ENCODE data around the gene SLC38A8. TPM values are rescaled to one million over a fixed set of nuclear protein-coding genes. Genes with fewer than 3 reads are reported as not detected.

Gene SLC38A8
- total RNA-seq, 1 donor from 2014 or later = 0.78 TPM

DNA sequence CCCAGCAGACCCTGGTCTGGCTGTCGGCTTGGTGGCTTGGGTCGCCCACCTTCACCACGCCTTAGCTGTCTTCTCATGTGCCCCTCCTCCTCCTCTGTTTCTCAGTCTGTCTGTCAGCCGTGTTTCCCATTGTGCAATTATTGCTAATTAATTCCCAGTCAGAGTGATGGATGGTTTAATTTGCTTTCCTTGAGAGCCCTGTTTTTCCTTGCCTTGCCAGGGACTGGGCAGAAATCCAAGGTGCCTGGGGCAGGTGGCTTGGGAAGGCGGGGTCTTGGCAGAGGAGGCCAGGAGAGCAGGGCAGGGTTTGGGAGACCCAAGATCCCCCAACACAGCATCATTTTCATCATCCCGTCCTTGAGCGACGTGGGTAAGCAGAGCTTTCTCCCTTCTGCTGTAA, 53.3 kb downstream of the SLC38A8 start:
- ATAC-seq (ENCODE audit: poor library complexity) (no peak), DNase-seq (peak; percentile 10)
- intact Hi-C loops (cut with DNase I) = no loop called here

DNA sequence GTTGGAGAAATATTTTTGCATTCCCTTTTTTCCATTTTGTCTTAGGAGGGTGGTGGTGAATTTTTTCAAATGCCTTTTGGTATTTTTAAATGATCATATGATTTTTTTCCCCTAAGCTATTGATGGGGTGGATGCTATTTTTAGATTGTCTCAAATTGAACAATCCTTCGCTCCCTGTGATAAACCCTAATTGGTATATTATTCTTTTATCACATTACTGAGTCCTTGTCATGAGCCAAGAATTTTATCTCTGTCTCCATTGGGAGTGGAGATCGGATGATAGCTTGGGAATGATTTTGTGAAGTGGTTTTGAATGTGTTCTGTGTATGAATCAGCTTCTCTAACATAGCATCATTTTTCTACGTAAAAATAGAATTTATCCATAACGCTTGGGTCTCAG, 59.1 kb downstream of the SLC38A8 start:
- intact Hi-C loops (cut with DNase I) = no loop called here
- DNase-seq (no peak), ATAC-seq (ENCODE audit: poor library complexity) (no peak)

DNA sequence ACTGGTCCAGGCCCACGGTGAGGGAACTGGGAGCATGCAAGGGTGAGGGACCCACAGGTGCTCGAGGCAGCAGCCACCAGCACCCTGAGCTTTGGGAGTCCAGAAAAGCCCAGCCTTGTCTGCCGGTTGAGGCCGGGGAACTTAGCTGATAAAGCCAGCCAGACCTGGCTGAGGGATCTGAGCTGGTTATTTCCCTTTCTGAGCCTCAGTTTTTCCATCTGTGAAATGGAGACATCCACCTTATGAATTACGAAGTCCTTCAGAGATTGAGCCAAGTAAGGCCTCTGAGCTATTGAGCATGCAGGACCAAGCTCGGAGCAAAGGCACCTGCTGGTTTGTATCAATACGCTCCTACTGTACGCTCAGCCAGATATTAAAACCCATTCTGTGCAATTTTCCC, 60.8 kb downstream of the SLC38A8 start:
- intact Hi-C loops (cut with DNase I) = no loop called here
- DNase-seq (peak; percentile 13), ATAC-seq (ENCODE audit: poor library complexity) (no peak)

DNA sequence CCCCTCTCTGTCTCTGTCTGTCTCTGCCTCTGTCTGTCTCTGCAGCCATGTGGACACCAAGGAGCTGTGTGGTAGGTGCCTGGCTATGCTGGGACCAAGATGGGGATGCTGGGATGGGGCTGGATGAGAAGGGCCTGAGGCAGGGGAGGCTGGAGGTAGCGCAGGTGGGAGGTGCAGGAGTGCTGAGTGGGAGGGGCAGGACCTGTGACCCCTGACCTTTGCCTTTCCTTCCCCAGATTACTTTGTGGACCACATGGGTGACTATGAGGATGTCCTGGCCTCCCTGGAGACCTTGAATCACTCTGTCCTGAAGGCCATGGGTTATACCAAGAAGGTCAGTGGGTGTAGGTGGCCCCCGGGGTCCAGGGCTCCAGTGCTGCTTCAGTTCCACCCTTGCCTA, 61.8 kb downstream of the SLC38A8 start:
- DNase-seq = peak; percentile 13
- no peak for ATAC-seq (ENCODE audit: poor library complexity)
- intact Hi-C loops (cut with DNase I) = no loop called here

DNA sequence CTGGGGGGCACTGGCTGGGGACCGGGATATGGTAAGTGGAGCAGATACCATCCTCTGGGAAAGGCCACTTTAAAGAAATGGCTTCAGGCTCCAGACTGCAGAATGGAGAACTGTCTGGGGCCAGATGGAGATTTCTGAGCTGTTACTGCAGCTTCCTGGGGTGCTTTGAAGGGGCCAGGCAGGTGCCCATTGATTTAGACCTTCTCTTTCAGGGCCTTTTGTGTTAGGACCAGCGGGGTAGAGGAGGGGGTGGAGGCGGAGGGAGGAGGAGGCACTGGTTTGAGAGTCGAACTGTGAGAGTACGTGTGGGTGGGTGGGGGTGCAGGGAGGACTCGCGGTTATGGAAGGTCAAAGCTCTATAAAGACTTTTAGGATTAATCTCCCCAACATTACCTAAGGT, 63.2 kb downstream of the SLC38A8 start:
- ATAC-seq (ENCODE audit: poor library complexity) = no peak
- peak; percentile 8 for DNase-seq
- intact Hi-C loops (cut with DNase I) = no loop called here

DNA sequence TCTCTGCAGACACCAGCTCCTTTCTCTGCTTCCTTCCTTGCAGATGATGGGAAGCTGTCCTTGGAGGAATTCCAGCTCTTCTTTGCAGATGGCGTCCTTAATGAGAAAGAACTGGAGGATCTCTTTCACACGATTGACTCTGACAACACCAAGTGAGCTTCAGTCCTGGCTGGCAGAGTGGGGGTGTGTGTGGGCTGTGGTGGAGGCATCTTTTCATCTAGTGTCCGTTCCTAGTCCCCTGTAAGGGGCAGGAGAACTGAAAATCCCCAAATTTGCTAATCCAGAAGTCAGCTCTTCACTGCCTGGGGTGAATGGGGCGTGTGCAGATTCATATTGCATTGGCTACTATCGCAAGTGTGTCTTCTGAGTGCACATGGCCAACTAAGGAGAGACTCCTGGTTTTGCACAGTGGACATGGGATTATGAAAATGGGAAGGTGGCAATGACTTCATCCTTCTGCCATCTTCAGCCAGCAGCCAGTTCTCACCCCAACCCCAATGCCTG, 64.1 kb downstream of the SLC38A8 start:
- intact Hi-C loops (cut with DNase I) = no loop called here
- ATAC-seq (ENCODE audit: poor library complexity) = no peak

DNA sequence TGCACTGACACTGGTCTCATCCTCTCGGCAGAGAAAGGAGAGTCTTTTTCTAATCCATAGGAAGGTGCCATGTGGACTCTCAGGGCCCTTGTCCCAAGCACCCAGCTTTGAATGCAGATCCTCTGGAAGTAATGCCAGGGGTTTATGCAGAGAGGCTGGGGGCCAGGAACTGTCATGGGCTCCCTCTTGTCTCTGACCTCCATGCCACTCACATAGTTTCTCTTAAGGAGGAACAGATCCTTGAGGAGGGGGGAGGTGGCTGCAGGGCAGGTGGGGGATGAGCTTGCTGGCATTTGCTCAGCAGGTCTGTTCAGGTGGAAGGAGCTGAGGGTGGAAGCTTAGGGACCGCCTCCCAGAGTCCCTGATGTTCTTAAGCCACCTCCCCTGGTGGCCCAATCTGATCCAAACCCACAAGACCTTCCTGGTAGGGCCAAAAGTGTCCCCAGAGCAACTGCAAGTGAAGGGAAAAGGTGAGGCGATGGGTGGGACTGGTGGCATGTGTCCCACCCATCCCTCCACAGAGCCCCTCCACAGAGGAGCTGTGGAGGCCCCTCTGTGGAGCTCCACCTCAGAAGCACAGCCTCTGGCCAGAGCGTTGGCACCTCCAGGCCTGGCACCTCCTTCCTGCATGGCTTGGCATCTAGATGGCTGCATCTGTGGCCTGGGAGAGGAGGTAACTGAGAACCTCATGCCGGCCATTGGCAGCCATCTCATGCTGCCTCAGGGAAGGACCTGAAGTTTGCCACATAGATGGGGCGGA, 65.4 kb downstream of the SLC38A8 start:
- DNase-seq (peak; percentile 13), ATAC-seq (ENCODE audit: poor library complexity) (no peak)
- intact Hi-C loops (cut with DNase I) = no loop called here

More for the DNA sequence above, 64.1 kb downstream of the SLC38A8 start:
- DNase-seq = peak; percentile 3

DNA sequence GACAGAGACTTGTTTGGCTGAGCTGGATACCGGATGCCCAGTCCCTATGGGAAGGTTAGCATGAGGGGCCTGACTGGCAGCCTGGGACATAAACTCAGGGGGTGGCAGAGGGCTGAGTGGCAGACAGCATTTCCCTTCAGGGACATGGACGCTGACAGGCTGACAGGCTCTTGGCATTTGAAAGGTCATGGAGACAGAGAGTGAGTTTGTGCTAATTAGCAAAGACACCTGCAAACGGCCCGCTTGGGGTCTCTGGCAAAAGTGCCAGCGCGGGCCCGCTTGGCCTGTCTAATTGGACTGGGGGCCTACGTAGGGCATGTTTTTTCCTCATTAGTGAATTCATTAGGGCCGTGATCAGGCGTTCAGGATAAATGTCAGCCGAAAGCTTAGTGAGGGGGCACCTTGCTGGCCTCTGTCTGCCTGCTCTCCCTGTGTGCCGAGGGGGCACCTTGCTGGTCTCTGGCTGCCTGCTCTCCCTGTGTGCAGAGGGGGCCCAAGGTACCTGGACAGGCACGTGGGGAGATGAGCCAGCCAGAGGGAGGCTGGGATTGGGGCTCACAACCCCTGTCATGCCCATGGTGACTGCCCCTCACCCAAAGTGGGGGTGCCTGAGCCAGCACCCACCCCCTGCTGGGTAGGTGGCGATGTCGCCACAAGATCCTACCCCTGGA, 66.9 kb downstream of the SLC38A8 start:
- ATAC-seq (ENCODE audit: poor library complexity) (no peak), DNase-seq (peak; percentile 4)
- intact Hi-C loops (cut with DNase I) = no loop called here

DNA sequence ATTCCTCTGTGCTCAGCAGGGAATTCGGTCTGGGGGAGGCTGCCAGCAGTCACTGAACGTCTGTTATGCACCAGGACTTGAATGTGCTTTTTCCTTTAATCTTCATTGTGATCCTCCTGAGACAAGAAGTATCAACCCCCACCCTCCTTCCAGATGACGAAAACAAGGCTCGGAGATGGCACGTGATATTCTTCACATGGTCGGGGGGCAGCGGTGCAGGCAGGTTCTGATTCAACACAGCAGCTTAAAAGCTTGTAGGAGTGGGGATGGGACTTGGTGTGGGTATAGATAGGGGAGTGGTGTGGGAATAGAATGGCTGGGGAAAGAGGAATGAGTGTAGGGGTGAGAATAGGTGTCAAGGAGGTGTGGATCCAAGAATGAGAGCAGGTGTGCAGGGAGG, 68.1 kb downstream of the SLC38A8 start:
- DNase-seq = no peak
- intact Hi-C loops (cut with DNase I) = no loop called here
- ATAC-seq (ENCODE audit: poor library complexity) = no peak

DNA sequence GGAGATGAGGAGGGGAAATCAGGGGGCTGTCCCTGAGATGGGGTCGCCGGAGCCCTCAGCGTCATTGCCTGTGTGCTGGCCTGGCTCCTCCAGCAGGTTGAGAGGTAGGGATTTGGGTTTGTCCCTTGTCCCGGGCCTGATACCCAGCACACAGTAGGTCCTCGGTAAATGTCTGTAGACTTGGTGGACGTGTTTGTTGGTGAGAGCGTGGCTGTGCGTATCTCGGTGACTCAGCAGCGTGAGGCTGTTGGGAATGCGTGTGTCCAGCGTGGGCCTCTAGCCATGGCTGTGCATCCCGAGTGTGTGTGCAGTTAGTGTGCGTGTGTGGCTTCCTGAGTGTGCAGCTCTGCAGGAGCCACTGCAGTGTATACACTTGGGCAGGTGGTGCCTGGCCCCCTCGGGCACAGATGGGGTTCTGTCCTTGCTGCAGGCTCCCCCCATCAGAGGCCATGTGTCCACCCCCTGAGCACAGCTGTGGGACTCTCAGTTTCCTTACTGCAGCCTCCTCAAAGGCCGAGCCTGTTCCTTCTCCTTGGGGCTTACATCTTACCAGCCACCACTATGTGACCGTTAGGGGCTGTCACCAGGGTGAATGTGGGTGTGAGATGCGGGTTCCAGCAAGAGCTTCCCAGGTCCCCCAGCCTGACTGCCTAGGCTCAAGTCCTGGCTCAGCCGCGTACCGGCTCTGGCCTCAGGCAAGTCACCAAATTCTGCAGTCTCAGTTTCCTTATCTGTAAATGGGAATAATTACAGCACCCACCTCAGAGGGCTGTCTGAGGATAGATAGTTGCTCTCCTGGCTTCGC, 68.8 kb downstream of the SLC38A8 start:
- ATAC-seq (ENCODE audit: poor library complexity) (no peak), DNase-seq (no peak)
- intact Hi-C loops (cut with DNase I) = no loop called here

DNA sequence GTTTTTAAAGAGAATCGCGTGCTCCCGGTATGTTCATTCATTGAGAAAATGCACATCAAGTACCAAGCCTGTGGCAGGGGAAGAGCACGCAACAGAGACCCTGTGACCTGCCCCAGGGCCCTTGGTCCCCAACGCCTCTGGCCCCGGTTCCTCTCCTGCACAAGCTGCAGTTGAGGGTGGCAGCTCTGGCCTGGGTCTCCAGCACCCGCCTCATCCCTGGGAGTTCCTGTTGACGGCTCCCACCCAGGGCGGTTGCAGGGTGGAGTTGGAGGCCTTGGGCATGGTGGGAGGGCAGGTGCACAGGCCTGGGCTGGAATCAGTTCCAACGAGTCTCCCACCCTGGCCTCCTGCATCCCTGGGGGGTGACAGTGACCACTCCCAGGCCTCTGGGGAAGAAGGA, 69.5 kb downstream of the SLC38A8 start:
- no peak for DNase-seq
- no peak for ATAC-seq (ENCODE audit: poor library complexity)
- intact Hi-C loops (cut with DNase I) = no loop called here

DNA sequence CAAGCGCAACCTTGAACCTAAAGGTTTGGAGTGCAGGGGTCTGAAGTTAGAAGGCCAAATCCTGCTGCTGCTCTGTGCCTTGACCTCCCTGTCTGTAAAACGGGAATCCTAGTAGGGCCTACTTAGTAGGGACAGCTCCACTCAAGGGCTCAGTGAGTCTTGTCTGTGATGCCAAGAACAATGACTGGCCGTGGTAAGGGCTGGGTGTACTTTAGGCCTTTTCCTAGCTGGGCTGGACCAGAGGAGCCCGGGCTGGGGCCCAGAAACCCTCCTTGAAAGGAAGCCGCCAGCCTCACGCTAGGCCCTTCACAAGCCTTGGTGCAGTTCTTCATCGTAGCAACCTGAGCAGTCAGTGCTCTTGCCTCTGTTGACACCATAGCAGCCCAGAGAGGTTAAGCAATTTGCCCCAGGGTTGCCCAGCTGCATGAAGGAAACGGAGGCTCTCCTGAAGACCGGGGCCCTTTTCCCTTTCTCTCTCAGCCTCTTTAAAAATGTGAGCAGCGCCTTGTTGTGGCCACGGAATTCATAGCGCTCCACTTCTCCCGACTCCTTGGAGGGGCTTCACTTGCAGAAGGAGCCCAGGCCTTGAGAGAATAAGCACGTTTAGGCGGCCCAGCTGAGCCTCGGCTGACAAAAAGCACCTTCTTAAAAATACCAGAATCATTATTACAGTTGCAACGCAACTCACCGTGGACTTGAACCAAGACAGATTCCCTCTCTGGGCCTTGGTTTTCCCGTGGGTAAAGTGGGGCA, 70.2 kb downstream of the SLC38A8 start:
- DNase-seq = no peak
- intact Hi-C loops (cut with DNase I) = no loop called here
- ATAC-seq (ENCODE audit: poor library complexity) = no peak

DNA sequence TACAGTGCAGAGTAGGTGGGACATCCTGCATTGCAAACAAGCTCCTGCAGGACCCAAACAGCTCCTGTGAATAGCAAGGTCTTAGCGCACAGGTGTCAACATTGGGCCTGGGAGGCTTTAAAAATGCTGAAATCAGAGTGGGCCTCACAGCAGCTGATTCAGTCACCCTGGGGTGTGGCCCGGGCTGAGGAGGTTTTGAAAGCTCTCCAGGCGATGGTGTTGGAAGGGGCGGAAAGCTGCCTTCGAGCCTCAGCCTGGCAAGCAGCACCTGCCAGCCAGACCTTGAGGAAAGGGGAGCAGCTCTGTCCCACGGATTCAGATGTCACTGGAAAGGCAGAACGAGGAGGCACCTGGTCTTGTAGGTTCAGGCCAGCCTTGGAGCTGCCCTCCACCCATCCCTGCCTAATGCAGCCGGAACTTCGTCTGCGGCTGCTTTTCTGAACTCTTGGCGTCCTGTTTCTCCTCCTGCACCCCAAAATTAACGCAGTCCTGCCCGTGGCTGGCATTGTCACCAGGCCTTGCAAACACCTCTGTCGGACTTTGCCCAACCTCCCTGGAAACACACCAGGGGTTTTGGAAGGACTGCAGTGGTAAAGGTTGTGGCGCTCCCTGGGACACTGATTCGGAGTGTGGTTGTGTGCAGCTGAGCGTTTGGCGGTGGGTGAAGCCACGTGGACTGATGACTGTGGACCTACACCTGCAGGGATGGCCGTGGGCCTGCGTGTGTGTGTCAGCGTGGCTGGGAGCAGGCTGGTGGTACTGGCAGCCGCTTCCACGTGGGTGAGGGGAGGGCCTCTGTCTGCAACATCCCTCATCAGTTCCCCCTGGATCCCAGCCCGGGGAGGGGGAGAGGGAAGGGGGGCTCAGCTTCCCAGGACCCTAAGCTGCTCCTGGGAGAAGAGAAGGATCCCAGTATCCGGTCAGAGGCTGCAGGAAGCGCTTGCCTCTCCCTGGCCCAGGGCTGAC, 71.1 kb downstream of the SLC38A8 start:
- DNase-seq (no peak), ATAC-seq (ENCODE audit: poor library complexity) (no peak)
- intact Hi-C loops (cut with DNase I) = no loop called here

DNA sequence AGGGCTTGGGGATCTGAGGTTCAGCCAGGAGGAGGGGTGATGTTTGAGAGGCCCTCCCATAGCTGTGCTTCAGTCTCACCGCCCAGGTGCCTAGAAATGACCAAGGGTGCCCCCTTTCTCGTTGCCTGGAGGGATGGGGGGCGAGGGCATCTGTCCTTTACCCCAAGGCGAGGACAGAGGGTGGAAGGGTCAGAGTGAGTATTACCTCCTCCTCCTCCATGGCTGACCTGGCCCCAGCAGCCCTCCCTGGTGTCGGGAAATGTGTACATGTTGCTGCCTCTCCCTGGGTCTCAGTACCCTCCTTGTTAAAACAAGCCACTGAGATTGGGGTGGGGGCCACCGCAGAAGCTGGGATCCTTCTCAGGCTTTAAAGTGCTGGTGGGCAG, 72.2 kb downstream of the SLC38A8 start:
- DNase-seq (no peak), ATAC-seq (ENCODE audit: poor library complexity) (no peak)
- intact Hi-C loops (cut with DNase I) = no loop called here

DNA sequence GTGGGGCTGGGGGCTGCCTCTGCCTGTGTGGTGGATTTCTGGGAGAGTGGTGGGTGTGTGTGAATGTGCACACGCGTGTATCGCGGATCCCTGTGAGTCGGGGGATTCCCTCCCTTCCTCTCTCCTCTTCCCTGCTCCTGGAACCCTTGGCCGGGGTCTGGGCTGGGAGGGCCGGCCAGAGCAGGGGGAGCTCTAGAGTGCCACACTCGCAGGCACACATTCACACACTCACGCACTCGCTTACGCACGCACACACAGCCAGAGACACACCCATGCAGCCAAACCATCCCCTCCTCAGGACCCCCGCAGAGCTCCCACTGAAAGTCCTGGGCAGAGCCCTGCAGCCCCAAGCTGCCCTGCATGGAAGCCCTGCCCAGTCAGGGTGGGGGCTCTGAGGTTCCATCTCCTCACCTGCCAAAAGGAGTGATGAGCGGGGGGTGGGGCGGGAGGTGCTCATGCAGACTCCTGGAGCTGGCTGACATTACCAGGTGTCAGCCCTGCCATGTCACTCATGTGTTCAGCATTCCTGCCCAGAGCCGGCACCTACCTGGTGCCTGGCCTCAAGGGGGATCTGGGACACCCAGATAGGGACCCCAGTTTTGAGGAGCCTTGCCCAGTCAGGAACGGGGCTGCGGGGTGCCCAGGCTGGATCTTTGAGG, 72.7 kb downstream of the SLC38A8 start:
- DNase-seq (peak; percentile 33), ATAC-seq (ENCODE audit: poor library complexity) (no peak)
- intact Hi-C loops (cut with DNase I) = loop anchor here (2.0 to 5.0 kb wide), 2 partner anchors 95 to 512 kb away; no protein-coding TSS in a partner anchor

DNA sequence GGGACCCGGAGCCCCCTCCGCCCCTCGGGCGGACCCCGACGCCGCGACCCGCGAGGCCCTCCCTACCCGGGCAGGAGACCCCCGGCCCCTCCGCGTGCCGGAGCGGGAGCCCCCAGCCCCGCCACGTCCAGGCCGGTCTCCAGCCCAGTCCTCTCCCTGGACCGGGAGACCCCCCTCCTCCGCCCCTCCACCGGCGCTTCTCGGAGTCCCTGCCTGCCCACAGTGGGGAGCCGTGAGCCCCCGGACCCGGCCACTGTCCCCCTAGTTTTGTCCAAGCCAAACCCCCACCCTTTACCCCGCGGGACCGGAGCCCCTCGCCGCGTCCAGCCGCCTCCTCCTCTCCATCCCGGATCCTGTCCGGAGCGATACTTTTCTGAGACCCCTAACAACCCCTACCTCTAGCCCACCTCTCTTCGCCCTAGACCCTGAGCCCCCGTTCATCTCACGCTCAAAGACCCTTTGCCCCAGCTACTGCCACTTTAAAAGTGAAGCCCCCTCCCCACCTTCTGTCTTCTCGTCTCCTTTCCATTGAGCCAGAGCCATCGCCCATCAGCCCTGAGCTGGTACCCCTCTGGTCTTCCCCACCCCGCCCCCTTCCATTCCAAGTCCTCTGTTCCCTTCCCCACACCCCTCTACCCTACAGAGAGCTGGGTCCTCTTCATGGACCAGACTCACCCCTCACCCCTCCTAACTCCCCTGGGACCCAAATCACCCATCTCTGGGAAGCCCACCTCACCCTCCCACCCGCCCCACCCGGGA, 73.5 kb downstream of the SLC38A8 start:
- ATAC-seq (ENCODE audit: poor library complexity) (no peak), DNase-seq (peak; percentile 22)
- intact Hi-C loops (cut with DNase I) = loop anchor here (2.0 to 5.0 kb wide), 2 partner anchors 96 to 513 kb away; no protein-coding TSS in a partner anchor

All from Right ventricle myocardium superior (tissue), 1 donor.